HG02623 (cell line): ENCODE data around the gene RPS5.
"Not testable (repeated sequence)": the region's sequence is repeated elsewhere in the genome, so short reads cannot be mapped to it uniquely, and the experiment has no call there.

Experiments used
- ATAC-seq: cut with Tn5 transposase; IDR thresholded peaks from one replicate; pipeline ENCODE4 v1.9.1; 2021; ENCODE audit warnings: moderate library complexity; ENCODE audit not compliant: unreplicated experiment

RPS5 gene

DNA sequence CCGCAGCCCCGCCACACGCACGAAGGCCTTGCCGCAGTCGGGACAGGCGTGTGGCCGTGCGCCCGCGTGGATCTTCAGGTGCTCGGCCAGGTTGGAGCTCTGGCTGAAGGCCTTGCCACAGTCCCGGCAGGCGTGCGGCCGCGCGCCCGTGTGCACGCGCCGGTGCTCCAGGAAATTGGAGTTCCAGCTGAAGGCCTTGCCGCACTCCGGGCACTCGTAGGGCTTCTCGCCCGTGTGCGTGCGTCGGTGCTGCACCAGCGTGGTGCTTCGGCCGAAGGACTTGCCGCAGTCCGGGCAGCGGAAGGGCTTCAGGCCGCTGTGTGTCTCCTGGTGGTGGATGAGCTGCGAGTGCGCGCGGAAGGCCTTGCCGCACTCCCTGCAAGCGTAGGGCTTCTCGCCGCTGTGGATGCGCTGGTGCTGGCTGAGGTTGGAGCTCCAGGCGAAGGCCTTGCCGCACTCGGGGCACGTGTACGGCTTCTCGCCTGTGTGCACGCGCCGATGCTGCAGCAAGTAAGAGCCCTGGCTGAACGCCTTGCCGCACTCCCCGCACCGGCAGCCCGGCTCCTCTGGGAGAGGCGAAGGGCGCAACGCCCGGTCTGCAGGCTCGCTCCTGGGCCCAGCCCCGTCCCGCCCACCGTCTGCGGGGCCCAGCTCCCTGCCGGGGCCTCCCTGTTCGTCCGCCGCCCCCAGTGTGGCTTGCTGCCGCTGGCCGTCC is 30.1 kb upstream of the RPS5 start:
- ATAC-seq, result no peak

DNA sequence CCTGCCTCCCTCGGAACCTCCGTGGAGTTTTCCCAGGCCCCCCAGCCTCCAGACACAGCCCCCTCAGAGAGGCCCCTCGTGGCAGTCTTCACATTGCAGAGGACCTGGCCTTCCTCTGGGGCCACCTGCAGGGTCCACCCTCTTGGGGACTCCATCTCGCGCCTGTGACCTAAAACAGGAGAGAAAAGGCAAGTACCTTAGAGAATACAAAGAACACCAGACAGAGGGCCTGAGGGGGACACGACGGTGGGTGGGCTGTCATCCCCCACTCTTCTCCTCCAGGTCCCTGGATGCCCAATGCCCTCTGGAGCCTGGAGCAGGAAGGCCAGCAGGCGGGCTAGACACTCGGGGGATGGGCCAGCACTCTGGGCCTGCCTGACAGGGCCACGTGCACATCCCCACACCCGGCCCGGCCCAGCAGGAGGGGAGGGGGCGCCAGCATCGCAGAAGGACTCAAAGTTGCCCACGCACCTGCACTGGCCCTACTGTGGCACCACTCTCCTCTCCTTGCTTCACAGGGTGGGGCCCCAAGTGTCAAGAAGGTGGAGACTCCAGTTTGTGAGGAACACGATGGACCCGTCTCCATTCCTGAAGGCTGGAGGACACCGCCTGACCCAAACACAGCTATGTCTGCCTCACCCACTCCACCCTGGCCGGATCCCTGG is 29.5 kb upstream of the RPS5 start:
- no peak for ATAC-seq

DNA sequence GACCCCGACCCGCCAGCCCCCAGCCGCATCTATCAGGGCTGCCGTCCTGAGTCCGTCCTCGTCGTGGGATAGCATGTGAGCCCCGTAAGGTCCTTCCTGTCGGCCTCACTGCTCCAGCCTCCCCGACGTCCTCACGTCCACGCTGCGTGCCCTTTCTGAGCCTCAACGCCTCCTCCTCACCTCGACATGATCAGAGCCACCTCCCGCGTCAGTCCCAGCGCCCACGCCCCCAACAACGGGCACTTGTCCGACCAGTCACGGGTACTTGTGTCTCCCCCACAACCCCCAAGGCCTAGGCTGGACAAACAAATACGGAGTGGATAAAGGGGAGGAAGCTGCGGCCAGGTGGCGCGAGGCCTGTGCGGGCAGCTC is 25.2 kb upstream of the RPS5 start:
- ATAC-seq, result no peak

DNA sequence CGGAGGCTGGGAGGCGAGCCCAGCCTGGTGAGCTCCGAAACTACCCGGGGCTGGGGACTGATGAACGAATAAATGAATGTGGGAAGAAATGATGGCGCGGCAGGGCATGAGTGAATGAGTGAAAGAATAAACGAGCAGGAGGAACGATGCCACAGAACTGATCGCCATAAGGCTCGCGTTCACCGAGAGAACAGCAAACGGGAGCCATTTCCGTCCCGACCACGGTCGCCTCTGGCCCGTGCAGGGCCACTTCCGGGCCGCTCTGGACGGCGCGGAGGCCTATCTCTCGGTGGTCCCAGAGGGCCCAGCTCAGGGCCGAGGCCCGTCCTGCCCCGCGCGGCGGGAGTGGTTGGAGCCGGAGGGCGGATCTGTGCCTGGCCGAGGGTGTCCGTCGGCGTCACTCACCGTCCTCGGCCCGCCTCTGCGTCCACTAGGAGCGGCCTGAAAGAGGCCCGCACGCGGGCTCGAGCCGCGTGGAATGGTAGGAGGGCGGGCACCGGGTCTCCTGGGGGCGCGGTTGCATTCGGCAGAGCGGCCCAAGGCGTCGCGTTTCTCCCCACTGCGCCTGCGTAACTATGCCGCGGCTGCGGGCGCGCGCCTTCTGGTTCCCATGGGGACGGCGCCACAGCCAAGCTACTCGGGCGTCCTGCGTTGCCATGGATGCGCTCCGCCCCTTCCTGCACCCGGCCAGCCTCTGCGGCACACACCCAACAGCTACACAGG is 24.6 kb upstream of the RPS5 start, which contains the start of gene ZNF497:
TSS of gene ZNF497 (minus strand) at position 480 of the 723 bp plus-strand sequence. CDS start 5,116 bp downstream, outside the sequence.
- ATAC-seq, result peak; percentile 83

DNA sequence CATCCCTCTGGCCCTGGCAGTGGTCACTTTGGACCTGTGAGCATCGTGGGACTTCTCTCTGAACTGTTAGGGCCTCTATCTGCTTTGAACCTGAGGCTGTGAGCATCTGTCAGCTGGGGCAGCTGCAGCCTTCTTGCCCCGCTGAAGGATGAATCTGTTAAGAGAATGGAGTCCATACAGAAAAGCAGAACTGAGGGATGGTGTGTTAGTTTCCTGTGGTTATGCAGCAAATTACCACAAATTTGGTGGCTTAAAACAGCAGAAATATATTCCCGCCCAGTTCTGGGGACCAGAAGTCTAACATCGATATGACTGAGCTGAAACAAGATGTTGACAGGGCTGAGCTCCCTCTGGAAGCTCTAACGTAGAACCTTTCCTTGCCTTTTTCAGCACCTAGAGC is 22.9 kb upstream of the RPS5 start:
- ATAC-seq, result no peak

DNA sequence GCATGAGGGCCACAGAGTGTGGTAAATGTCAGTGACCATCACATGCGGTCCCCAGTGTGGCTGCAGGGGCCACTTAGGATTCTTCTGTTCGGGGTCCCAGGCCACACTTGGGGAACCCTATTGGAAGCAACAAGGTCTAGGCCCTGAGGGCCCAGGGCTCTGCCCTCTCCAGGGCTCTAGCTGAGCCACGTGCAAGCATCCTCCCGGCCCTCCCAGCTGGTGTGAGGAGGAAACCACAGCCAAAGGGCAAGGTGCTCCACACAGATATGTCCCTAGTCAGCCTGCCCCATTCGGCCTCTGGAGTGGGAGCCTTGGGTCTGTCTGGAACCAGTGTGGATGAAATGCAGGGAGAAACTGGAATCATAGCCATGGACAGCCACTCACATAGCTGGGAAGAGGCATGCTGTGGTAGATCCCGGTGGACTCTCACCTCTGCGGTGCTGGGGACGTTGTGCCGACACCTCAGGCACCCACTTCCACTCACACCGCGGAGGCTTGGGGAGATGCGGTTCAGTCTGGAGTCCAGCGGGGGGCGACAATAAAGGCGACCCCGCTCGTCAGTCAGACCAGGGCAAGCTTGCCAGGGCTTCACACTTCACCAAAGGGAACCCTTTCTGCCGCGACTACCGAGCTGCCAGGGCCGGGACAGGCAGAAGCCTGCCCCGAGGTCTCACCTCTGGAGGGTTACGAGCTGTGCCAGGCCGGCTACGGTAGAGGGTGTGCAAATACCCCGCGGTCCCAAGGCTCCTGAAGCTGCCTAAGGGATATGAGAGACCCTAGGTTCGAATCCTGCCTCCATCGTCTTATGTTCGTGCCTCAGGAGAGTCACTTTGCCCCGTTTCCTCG is 20.3 kb upstream of the RPS5 start:
- ATAC-seq, result no peak

DNA sequence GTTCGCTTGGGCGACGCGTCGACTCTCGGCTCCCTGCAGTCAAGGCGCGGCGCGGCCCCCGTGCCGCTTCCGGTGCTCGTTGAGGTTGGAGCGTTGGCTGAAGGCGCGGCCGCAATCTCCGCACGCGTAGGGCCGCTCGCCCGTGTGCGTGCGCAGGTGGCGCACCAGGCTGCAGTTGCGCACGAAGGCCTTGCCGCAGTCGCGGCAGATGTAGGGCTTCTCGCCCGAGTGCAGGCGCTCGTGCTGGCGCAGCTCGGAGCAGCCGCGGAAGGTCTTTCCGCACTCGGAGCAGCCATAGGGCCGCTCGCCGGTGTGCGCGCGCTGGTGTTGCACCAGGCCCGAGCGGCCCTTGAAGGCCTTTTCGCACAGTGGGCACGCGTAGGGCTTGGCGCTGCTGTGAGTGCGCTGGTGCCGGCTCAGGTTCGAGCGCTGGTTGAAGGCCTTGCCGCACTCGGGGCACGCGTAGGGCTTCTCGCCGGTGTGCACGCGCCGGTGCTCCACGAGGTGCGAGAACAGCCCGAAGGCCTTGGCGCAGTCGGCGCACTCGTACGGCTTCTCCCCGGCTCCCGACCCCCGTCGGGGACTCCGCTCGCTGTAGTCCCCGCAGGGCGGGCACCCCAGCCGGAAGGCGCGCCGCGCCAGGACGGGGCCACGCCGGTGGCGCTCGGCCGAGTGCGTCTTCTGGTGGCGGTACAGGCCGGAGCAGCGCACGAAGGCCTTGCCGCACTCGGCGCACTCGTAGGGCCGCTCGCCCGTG is 19.2 kb upstream of the RPS5 start:
- no peak for ATAC-seq

DNA sequence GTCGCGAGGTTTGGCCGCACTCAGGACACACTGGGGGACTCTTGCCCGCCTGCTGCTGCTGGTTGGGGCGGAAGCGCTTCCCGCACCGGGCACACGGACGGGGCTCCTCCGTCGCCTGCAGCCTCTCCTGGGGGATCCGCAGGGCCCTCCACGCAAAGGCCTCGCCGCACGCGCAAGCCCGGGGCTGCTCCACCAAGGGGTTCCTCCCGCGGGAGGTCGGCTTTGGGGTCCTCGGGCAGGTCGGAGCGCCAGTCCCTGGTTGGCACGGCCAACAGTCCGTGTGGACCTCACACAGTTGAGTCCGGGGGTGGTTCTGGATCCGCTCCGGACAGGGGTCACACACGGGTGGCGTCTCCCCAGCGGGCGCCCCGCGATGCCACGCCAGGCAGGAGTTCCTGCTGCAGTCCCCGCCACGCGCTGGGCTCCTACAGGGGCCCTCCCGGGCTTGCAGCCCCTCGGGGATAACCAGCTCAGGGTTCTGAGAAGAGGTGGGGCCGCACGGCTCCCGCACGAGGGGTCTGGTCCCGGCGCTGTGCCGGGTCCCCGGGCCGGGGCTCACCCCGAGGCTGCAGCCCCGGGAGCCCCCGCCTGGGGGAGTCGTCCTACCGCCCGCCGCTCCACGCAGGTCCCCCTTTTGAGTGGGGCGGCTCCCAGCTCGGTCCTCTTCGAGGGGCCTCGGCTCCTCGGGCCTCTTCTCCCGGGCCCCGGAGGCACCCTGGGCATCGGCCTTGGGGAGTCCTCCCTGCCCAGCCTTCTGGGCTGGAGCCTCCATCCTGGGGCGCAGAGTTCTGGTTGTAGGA is 18.3 kb upstream of the RPS5 start:
- no peak for ATAC-seq

DNA sequence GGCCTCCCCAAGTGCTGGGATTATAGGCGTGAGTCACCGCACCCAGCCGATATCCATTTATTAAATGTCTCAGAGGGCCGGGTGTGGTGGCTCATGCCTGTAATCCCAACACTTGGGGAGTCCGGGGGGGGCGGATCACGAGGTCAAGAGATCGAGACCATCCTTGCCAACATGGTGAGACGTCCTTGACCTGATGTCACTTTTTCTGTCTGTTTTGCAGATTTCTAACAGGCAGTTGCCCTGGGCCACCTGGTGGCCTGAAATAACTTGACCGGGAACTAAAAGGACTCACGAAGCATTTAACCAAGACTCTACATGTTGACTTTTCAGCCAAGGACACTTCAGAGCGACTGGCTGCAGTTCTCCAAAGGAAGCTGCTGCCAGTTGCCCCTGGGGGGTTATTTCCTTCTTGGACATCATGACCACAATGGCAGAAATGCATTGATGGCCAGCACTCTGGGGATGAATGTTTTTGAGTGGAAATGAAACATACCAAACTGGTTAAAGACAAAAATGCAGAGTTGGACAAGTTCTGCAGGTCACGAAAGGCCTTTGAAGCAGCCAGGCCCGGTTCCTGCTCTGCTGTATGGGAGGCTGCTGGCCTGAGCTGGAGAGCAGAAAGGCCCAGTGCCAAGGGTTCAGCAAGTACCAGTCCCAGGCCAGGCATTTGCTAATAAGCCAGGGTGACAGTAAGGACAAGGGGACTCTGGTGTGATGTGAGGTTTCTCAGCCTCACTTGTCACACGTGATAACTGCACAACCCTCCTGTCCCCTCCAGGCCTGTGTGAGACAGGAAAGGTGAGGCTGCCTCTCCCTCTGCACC is 14.5 kb upstream of the RPS5 start:
- ATAC-seq, result no peak

DNA sequence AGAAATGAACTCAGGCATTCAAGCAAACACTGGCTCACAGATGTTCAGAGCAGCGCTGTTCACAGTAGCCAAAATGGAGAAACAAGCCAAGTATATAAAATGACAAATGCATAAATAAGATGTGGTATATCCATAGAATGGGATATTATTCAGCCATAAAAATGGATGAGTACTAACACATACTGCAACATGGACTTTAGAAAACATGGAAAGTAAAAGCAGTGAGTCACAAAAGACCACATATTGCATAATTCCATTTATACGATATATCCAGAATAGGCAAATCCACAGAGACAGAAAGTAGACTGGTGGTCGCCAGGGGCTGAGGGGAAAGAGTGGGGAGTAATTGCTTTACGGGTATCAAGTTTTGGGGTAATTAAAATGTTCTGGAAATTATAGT is 12.9 kb upstream of the RPS5 start:
- ATAC-seq, result no peak

DNA sequence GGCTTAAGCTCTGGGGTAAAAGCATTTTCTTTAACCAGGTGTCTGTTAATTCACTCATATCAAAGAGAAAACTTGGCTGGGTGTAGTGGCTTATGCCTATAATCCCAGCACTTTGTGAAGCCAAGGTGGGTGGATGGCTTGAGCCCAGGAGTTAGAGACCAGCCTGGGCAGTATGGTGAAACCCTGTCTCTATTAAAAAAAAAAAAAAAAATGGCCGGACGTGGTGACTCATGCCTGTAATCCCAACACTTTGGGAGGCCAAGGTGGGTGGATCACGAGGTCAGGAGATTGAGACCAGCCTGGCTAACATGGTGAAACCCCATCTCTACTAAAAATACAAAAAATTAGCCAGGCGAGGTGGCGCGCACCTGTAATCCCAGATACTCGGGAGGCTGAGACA is 10.3 kb upstream of the RPS5 start:
- ATAC-seq, result not testable (repeated sequence)

DNA sequence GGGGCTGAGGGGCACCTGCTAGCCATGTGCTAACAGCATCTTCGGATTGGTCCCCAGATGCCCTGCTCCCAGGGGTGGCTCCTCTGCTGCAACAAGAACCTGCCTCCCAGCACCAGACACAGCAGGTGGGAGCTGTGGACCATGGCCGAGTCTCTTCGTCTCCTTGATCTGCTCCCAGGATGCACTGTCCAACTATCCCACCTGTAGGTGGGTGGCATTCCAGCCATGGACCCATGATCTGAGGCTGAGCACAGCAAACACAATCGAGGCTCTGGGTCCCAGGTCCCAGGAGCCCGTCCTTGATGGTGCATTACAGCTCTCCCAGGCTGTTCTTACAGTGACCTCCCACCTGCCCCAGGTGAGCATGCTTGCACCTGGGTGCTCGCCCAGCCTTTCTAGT is 7.8 kb upstream of the RPS5 start:
- no peak for ATAC-seq

DNA sequence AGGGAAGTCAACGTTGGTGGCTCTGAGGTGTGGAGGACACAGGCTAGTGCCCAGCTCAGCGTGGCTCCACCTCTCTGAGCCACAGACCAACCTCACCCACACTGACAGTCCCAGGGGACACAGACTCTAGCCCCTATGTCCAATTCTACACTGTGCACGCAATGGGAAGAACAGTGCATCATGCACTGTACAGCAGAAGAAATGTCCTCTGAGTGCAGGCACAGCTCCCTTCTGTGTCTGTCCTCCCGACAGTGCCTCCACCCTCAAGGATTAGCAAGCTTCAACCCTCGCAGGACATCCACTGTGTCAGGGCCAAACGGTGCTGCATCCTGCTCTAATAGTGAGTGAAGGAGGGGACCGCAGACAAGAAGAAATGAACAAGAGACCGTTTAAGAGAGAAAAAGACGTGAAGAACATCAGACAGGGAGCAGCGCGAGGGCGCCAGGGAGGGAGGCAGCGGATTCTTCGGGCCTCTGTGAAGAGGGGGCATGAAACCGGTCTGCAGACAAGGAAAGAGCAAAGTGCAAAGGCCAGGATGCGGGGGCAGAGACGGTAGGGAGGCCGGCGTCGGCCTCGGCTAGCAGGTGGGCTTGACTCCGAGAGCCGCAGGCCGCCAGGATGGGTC is 6.9 kb upstream of the RPS5 start:
- no peak for ATAC-seq

DNA sequence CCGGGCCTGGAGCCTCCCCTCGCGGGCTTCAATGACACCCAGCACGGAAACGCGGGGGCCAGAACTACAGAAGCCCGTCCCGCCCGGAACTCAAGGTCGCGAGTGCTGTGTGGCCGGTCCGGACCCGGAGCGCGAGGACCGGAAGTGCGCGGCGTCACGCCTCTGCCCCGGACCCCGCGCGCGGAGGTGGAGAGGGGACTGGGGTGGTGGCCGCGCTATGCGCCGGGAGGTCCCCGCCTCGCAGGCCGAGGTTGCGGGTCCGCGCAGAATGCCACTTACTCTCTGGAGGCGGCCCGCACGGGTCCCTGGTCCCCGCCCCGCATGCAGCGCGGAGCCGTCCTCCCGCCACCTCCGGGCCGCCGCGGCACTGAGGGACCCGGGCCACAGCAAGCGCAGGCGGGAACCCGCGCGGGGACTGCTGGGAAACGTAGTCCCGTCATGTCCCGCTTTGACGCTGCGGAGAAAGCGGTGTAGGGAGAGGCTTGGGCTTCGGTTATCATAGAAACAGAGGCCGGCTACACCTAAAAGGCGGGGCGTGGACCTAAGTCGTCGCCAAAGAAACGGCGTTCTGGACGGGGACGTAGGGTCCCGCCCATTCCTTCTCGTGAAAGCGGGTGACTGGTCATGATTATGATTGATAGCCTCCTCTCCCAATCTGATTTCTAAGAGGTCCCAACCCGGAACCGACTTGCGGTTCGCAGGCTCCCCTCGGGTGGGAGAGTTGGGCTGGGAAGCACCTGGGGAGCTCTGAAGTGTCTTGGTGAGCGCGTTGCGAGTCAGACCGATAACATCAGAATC is 6.2 kb upstream of the RPS5 start, which contains the start of gene ZNF837:
TSS of gene ZNF837 (minus strand) at position 369 of the 798 bp plus-strand sequence. CDS start 11,698 bp downstream, outside the sequence.
- peak; percentile 78 for ATAC-seq

DNA sequence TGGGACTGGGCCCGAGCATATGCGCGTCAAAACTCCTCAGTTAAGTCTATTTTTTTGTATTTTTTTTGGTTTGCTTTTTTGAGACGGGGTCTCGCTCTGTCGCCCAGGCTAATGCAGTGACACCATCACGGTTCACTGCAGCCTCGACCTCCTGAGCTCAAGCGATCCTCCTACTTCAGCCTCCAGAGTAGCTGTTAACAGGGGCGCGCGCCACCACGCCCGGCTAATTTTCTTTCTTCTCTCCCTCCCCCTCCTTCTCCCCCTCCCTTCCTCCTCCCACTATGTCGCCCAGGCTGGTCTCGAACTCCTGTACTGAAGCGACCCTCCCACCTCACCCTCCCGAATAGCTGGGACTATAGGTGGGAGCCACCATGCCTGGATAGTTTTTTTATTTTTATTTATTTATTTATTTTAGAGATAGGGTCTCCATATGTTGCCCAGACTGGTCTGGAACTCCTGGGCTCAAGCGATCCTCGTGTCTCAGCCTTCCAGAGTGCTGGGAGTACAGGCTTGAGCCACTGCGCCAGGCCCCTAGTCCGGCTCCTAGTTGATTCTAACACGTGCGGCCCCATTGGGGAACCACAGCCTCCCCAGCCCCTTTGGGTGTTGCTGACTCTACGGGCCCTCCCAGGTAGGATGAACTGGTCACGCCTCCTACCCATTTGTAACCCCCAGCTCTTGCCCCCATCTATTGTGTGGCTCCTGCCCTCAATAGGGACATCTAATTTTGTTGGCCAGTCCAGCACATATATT is 5.4 kb upstream of the RPS5 start:
- no peak for ATAC-seq

DNA sequence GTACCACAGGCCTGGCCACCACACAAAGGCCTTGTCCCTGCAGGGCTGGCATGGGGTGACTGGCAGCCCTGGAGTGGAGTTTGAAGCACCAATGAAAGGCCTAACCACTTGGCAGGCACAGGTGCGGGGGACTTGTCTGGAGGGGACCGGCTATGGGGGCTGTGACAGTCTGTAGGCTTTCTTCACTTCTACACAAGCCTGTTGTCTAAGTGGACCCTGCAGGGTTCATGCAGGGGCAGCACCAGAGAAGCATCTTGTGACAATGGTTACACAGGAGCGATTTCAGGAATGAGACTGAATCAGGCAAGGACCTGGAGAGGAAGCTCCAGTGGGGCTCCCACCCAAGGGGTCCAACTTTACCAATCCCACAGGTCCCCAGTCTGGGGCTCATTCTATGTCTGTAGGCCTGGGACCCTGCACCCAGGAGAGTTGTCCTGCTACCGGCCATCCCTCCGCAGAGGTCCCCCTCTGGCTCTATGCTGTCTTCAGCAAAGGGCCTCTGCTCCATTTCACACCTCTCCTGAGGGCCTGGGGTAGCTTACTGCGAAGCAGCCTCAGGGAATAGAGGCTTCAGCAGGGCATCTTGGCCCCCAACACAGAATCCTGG is 4.0 kb upstream of the RPS5 start:
- no peak for ATAC-seq
